CD1c-positive myeloid dendritic cell (primary cell): ENCODE measurements around the gene EPN3.

Experiments used
- DNase-seq: peaks from one replicate; pipeline ENCODE4 v3.0.0-alpha.2; 2016; ENCODE audit errors: extremely low spot score

EPN3 gene

GRCh38 chr17:50589095-50589705, 56.7 kb downstream of the EPN3 start:
- DNase-seq, result no peak

GRCh38 chr17:50590946-50591737, 58.6 kb downstream of the EPN3 start:
- no peak for DNase-seq

- no peak for DNase-seq
Measured at GRCh38 chr17:50593321-50593720, 60.8 kb downstream of the EPN3 start.
